CD4-positive, alpha-beta memory T cell (primary cell): ENCODE results near the gene EIF4G3. TPM values are rescaled to one million over a fixed set of nuclear protein-coding genes. Genes with fewer than 3 reads are reported as not detected.

Source experiments
- CTCF ChIA-PET: fragments of 350-600 bp; sonication (Branson Sonifier 250); formaldehyde crosslinking; loops from one replicate; lab custom pipeline; 2021; ENCODE audit warnings: inconsistent platforms; ENCODE audit not compliant: partially characterized antibody; lab: Charles Lee
- POLR2A ChIA-PET: fragments of 350-600 bp; sonication (Branson Sonifier 250); formaldehyde crosslinking; loops from one replicate; lab custom pipeline; 2021; ENCODE audit not compliant: partially characterized antibody; lab: Charles Lee
- DNase-seq, 5 donors: peaks; one replicate each; pipeline versions ENCODE4 v3.0.0 to v3.0.0-alpha.2; 2020 to 2022; ENCODE audit warnings: mixed read lengths in 1 of 5
- H3K27ac ChIP-seq: one replicate; pipeline ENCODE4 v1.7.0; 2013; ENCODE audit warnings: low read depth, low read length
- H3K27me3 ChIP-seq: 2 replicates; pipeline ENCODE4 v1.7.0; 2013; ENCODE audit warnings: mild to moderate bottlenecking, low read length, moderate library complexity; ENCODE audit not compliant: insufficient read depth
- H3K36me3 ChIP-seq: 2 replicates; pipeline ENCODE4 v1.7.0; 2013; ENCODE audit warnings: mild to moderate bottlenecking, low read length, moderate library complexity; ENCODE audit not compliant: insufficient read depth
- H3K4me1 ChIP-seq: 2 replicates; pipeline ENCODE4 v1.7.0; 2013; ENCODE audit warnings: mild to moderate bottlenecking, low read length, moderate library complexity; ENCODE audit not compliant: insufficient read depth
- H3K4me3 ChIP-seq, 2 donors: one replicate each; pipeline ENCODE4 v1.7.0; 2013; ENCODE audit warnings: low read length in 2 of 2, mild to moderate bottlenecking in 1 of 2
- H3K9me3 ChIP-seq, 2 donors: one replicate each; pipeline ENCODE4 v1.7.0; 2013; ENCODE audit warnings: low read length in 2 of 2, control low read depth in 1 of 2; ENCODE audit not compliant: control insufficient read depth in 1 of 2
- H3K27ac Mint-ChIP-seq, 7 donors: one replicate each; pipeline ENCODE4 v1.8.0; 2020 to 2021; ENCODE audit warnings: mixed read lengths in 7 of 7, mild to moderate bottlenecking in 6 of 7, inconsistent platforms in 3 of 7, moderate library complexity in 3 of 7
- H3K27me3 Mint-ChIP-seq, 2 donors: one replicate each; pipeline ENCODE4 v1.8.0; 2020 to 2021; ENCODE audit warnings: mixed read lengths in 2 of 2
- H3K36me3 Mint-ChIP-seq, 2 donors: one replicate each; pipeline ENCODE4 v1.8.0; 2020 to 2021; ENCODE audit warnings: mixed read lengths in 2 of 2, inconsistent platforms in 1 of 2, mild to moderate bottlenecking in 1 of 2
- H3K4me1 Mint-ChIP-seq, 4 donors: one replicate each; pipeline ENCODE4 v1.8.0; 2020 to 2021; ENCODE audit warnings: mixed read lengths in 4 of 4, mild to moderate bottlenecking in 1 of 4
- H3K4me3 Mint-ChIP-seq, 8 donors: one replicate each; pipeline ENCODE4 v1.8.0; 2020 to 2021; ENCODE audit warnings: mixed read lengths in 8 of 8, mild to moderate bottlenecking in 7 of 8, moderate library complexity in 6 of 8, inconsistent platforms in 3 of 8
- H3K9me3 Mint-ChIP-seq, 8 donors: one replicate each; pipeline ENCODE4 v1.8.0; 2020 to 2021; ENCODE audit warnings: mixed read lengths in 8 of 8, mild to moderate bottlenecking in 5 of 8, inconsistent platforms in 3 of 8, moderate library complexity in 1 of 8
- intact Hi-C: fragments of 100-400 bp; cut with micrococcal nuclease; formaldehyde crosslinking; loops from one replicate; pipeline ENCODE4 v1.15.1; 2023
- polyA plus RNA-seq, 2 donors: library from polyadenylated mRNA; unstranded; fragments of 300-500 nt; fragmentation: Illumina TruSeq; gene quantifications; one replicate each; pipeline ENCODE4 v1.2.3, GENCODE V29; 2021
- total RNA-seq, 2 experiments: library from RNA; stranded (reverse); gene quantifications; one replicate each; pipeline ENCODE4 v1.2.3, GENCODE V29; 2021

Gene EIF4G3
- total and polyA plus RNA-seq, 4 experiments from 2014 or later = 1.6 to 18.0 (median 13.1) TPM

DNA sequence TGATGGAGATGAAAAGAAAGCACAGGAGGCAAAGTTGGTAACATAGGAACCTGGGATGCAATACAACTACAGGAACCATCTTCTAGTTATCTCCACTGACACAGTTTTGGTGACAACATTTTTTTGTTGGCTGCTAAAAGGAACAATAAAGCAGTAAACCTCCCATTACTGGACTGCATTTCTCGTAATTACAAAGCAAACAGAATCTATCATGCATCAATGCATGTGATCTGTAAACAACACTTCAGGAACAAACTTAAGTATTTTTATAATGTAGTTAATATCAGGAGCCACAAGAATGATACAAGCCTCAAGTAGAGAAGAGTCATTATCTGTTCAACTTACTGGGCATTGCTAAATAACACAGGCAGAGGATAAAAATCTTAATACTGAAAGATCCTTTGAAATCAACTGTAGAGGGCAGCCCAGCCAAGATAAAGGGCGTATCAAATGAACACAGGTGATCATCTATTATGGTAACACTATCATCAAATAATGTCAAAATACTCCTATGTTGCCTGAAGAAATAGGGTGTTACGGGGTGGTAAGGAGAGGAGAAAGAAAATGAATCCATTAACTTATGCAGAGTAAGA lies 193.3 kb downstream of the EIF4G3 start:
- Histone ChIP-seq H3K27ac (no peak overlapping the region), H3K9me3 (no peaks in the 10 kb centered on the region), H3K4me1 (no peaks in the 10 kb centered on the region), H3K4me3 (no peak overlapping the region), H3K27me3 (no peaks in the 10 kb centered on the region), H3K36me3 (no peaks in the 10 kb centered on the region)
- POLR2A ChIA-PET = no interaction called here
- H3K27me3 Mint-ChIP-seq = no peaks in the 10 kb centered on the region
- no peak overlapping the region for H3K4me3 Mint-ChIP-seq
- H3K4me1 Mint-ChIP-seq = peaks cover 0 to 3% (median 0%) of the 10 kb centered on the region in 4 donors
- DNase-seq = no peak
- H3K9me3 Mint-ChIP-seq = no peaks in the 10 kb centered on the region
- CTCF ChIA-PET = interaction anchor here (1.4 to 3.2 kb wide), 2 partner anchors 212 kb away, joined by 10 to 26 read pairs; no protein-coding TSS in a partner anchor
- H3K27ac Mint-ChIP-seq = no peak overlapping the region
- intact Hi-C loops = loop anchor here (2.0 kb wide), 1 partner anchor 211 kb away; no protein-coding TSS in a partner anchor
- H3K36me3 Mint-ChIP-seq = peaks cover 0 to 8% of the 10 kb centered on the region in 2 donors

DNA sequence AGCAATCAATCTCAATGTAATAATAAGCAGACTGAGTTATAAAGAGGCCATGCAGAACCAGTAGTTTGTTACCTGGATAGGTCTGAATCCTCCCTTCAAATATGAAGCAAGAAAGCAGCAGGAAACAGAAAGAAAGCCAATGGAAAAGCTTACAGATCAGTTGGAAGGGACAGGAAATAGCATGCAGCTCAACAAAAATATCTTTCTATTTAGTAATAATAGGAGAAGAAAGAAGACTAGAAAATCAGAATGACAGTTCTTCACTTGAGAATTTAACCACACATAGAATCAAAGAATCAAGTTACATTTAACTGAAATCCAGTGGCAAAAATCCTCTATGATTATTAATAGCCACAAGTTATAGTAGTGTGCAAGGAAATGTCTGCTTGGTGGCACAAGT lies 194.4 kb downstream of the EIF4G3 start:
- Histone ChIP-seq H3K4me3 (no peak overlapping the region), H3K36me3 (no peaks in the 10 kb centered on the region), H3K9me3 (no peaks in the 10 kb centered on the region), H3K27me3 (no peaks in the 10 kb centered on the region), H3K27ac (no peak overlapping the region), H3K4me1 (no peaks in the 10 kb centered on the region)
- peaks cover 3 to 8% of the 10 kb centered on the region in 2 donors for H3K36me3 Mint-ChIP-seq
- no peak for DNase-seq
- H3K4me3 Mint-ChIP-seq = no peak overlapping the region
- H3K9me3 Mint-ChIP-seq = no peaks in the 10 kb centered on the region
- H3K27me3 Mint-ChIP-seq = no peaks in the 10 kb centered on the region
- intact Hi-C loops = loop anchor here (2.0 kb wide), 1 partner anchor 212 kb away; no protein-coding TSS in a partner anchor
- H3K27ac Mint-ChIP-seq = no peak overlapping the region
- ChIA-PET POLR2A (no interaction called here), CTCF (interaction anchor here (0.8 to 3.2 kb wide), 2 partner anchors 208 to 213 kb away, joined by 3 to 26 read pairs; no protein-coding TSS in a partner anchor)
- H3K4me1 Mint-ChIP-seq = peaks cover 0 to 3% (median 0%) of the 10 kb centered on the region in 4 donors

DNA sequence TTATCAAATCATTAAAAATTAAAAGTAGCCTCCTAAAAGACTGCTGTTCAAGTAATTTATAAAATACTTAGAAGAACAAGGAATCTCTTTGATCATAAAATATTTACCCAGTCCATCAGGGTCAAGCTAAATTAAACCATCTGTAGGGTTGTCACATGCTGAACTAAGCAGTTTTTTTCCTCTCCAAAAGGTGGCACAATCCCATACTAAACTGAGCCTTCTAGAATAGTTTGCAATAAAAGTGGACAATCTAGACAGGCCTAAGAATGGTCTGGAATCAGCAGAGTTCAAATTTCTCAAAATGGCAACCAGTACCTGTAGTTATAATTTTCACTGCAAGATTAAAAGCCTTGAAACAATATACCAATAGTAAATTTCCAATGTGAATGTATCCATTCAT lies 194.8 kb downstream of the EIF4G3 start:
- H3K4me3 Mint-ChIP-seq = no peak overlapping the region
- Histone ChIP-seq H3K36me3 (no peaks in the 10 kb centered on the region), H3K4me1 (no peaks in the 10 kb centered on the region), H3K9me3 (no peaks in the 10 kb centered on the region), H3K4me3 (no peak overlapping the region), H3K27me3 (no peaks in the 10 kb centered on the region), H3K27ac (no peak overlapping the region)
- H3K4me1 Mint-ChIP-seq = peaks cover 0 to 3% (median 0%) of the 10 kb centered on the region in 4 donors
- no peaks in the 10 kb centered on the region for H3K9me3 Mint-ChIP-seq
- CTCF ChIA-PET = interaction anchor here (0.8 to 3.2 kb wide), 2 partner anchors 209 to 214 kb away, joined by 3 to 26 read pairs; no protein-coding TSS in a partner anchor
- H3K27me3 Mint-ChIP-seq = no peaks in the 10 kb centered on the region
- DNase-seq = no peak
- intact Hi-C loops = loop anchor here (2.0 kb wide), 1 partner anchor 213 kb away; no protein-coding TSS in a partner anchor
- POLR2A ChIA-PET = no interaction called here
- no peak overlapping the region for H3K27ac Mint-ChIP-seq
- H3K36me3 Mint-ChIP-seq = peaks cover 4 to 8% of the 10 kb centered on the region in 2 donors

DNA sequence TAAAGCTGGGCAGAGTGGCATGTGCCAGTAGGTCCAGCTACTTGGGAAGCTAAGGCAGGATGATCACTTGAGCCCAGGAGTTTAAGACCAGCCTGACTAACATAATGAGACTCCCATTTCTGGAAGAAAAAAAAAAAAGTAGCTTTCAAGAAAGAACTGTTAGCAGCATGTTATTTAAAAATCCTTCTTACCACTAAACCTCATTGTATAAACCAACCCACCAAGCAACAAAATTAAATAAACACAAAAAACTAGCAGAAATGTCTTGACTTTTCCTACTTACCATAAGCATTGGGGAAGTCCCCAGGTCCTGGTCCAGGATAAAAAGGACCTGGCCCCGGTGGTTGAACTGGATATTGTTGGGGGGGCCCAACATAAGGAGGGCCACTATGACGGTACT lies 196.6 kb downstream of the EIF4G3 start:
- H3K27ac ChIP-seq = no peak overlapping the region
- no peak overlapping the region for H3K4me3 Mint-ChIP-seq
- no peak for DNase-seq
- peaks cover 4 to 8% of the 10 kb centered on the region in 2 donors for H3K36me3 Mint-ChIP-seq
- peaks cover 0 to 1% (median 0%) of the 10 kb centered on the region in 4 donors for H3K4me1 Mint-ChIP-seq
- H3K36me3 ChIP-seq = no peaks in the 10 kb centered on the region
- H3K27ac Mint-ChIP-seq = peak overlapping the region in 1 of 7 donors; percentile 35
- no peaks in the 10 kb centered on the region for H3K27me3 Mint-ChIP-seq
- no peaks in the 10 kb centered on the region for H3K9me3 Mint-ChIP-seq
- H3K9me3 ChIP-seq = no peaks in the 10 kb centered on the region
- no peaks in the 10 kb centered on the region for H3K27me3 ChIP-seq
- ChIA-PET CTCF (interaction anchor here (0.6 to 3.2 kb wide), 3 partner anchors 168 to 283 kb away, joined by 3 to 26 read pairs (median 4); no protein-coding TSS in a partner anchor), POLR2A (no interaction called here)
- H3K4me3 ChIP-seq = no peak overlapping the region
- intact Hi-C loops = no loop called here
- H3K4me1 ChIP-seq = no peaks in the 10 kb centered on the region

DNA sequence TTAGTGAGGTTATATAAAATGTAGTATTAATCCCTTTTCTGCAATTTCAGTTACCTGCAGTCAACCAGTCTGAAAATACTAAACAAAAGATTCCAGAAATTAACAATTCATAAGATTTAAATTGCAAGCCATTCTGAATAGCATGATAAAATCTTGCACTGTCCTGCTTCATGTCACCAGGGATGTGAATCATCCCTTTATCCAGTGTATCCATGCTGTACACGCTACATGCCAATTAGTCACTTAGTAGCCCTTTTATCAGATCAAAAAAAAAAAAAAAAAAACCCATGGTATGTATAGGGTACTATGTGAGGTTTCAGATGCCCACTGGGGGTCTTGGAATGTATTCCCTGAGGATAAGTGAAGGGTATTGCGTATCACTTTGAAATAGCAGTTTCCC lies 198.3 kb downstream of the EIF4G3 start:
- Mint-ChIP-seq H3K9me3 (no peaks in the 10 kb centered on the region), H3K4me3 (no peak overlapping the region), H3K4me1 (peaks cover 0 to 1% (median 0%) of the 10 kb centered on the region in 4 donors), H3K27ac (no peak overlapping the region), H3K36me3 (peaks cover 11 to 12% of the 10 kb centered on the region in 2 donors), H3K27me3 (no peaks in the 10 kb centered on the region)
- intact Hi-C loops = no loop called here
- POLR2A ChIA-PET = no interaction called here
- Histone ChIP-seq H3K27ac (no peak overlapping the region), H3K9me3 (no peaks in the 10 kb centered on the region), H3K4me1 (no peaks in the 10 kb centered on the region), H3K36me3 (no peaks in the 10 kb centered on the region), H3K4me3 (no peak overlapping the region), H3K27me3 (no peaks in the 10 kb centered on the region)
- DNase-seq = no peak
- CTCF ChIA-PET = no interaction called here

DNA sequence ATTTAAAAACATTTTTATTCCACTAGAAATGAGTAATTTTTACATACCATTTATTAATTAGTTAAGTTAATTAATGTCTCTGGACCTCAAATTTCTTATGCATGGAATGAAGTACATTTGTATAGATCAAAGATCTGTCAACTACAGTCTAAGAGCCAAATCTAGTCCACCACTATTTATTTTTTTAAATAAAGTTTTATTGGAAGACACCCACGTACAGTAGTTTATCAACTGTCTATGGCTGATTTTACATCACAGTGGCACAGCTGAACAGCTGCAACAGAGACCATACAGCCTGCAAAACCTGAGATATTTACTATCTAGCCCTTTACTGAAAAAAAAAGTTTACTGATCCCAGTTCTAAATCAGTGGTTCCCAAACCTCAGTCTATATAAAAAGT lies 201.0 kb downstream of the EIF4G3 start:
- H3K4me1 Mint-ChIP-seq = no peaks in the 10 kb centered on the region
- no peak overlapping the region for H3K4me3 Mint-ChIP-seq
- Histone ChIP-seq H3K36me3 (no peaks in the 10 kb centered on the region), H3K4me3 (no peak overlapping the region), H3K27ac (no peak overlapping the region), H3K27me3 (no peaks in the 10 kb centered on the region), H3K9me3 (no peaks in the 10 kb centered on the region), H3K4me1 (no peaks in the 10 kb centered on the region)
- POLR2A ChIA-PET = no interaction called here
- CTCF ChIA-PET = no interaction called here
- DNase-seq = no peak
- intact Hi-C loops = no loop called here
- H3K27me3 Mint-ChIP-seq = no peaks in the 10 kb centered on the region
- H3K27ac Mint-ChIP-seq = no peak overlapping the region
- peaks cover 21 to 28% of the 10 kb centered on the region in 2 donors for H3K36me3 Mint-ChIP-seq
- no peaks in the 10 kb centered on the region for H3K9me3 Mint-ChIP-seq

DNA sequence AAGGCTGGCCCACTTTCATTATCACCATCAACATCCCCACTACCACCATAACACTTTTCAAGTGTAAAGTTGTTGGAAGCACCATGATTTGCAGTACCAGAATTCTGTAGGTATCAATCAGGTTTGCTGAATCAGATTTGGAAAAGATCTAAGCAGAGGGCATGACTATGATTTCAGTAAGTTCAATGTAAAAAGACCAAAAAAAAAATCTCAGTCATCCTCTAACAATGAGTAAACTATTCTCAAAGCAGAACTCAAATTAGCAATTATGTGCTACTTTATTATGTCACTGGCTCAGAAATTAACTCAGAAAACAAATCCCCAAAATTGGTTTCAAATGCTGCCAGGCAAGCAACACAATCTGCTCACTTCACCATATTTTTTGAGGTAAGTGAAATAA lies 201.7 kb downstream of the EIF4G3 start:
- Mint-ChIP-seq H3K9me3 (no peaks in the 10 kb centered on the region), H3K4me3 (no peak overlapping the region), H3K27me3 (no peaks in the 10 kb centered on the region), H3K36me3 (peaks cover 18 to 28% of the 10 kb centered on the region in 2 donors), H3K4me1 (no peaks in the 10 kb centered on the region), H3K27ac (no peak overlapping the region)
- no peak for DNase-seq
- H3K4me3 ChIP-seq = no peak overlapping the region
- H3K36me3 ChIP-seq = no peaks in the 10 kb centered on the region
- no peaks in the 10 kb centered on the region for H3K9me3 ChIP-seq
- ChIA-PET CTCF (no interaction called here), POLR2A (no interaction called here)
- no peak overlapping the region for H3K27ac ChIP-seq
- H3K27me3 ChIP-seq = no peaks in the 10 kb centered on the region
- H3K4me1 ChIP-seq = no peaks in the 10 kb centered on the region
- intact Hi-C loops = no loop called here
